Breast epithelium (tissue), 4 donors: Measurements from ENCODE around the gene PCDHGB2. TPM values are rescaled to one million over a fixed set of nuclear protein-coding genes. Genes with fewer than 3 reads are reported as not detected.

Experiments used
- DNase-seq, 2 donors: peaks; one replicate each; pipeline ENCODE4 v3.0.0-alpha.2; 2019; ENCODE audit warnings: low spot score in 2 of 2
- H3K27ac ChIP-seq, 2 donors: fragments of 200-600 bp; sonication (generic) in 1 of 2; one replicate each; pipeline ENCODE4 v1.5.1; 2016 to 2019; ENCODE audit warnings: mild to moderate bottlenecking in 1 of 2
- H3K27me3 ChIP-seq, 2 donors: fragments of 200-600 bp; sonication (generic) in 1 of 2; one replicate each; pipeline versions ENCODE4 v1.5.1 to v1.6.0; 2017 to 2019; ENCODE audit warnings: control low read depth in 1 of 2, mild to moderate bottlenecking in 1 of 2
- H3K36me3 ChIP-seq: fragments of 200-600 bp; one replicate; pipeline ENCODE4 v1.5.1; 2019
- H3K4me1 ChIP-seq, 2 donors: fragments of 200-600 bp; sonication (generic); one replicate each; pipeline ENCODE4 v1.5.1; 2016 to 2019; ENCODE audit warnings: control low read depth in 1 of 2
- H3K4me3 ChIP-seq, 3 donors: fragments of 200-600 bp; sonication (generic); 1 replicate in 2 of 3; 2 replicates in 1 of 3; pipeline ENCODE4 v1.5.1; 2016 to 2019; ENCODE audit warnings: mild to moderate bottlenecking in 3 of 3, moderate library complexity in 2 of 3
- H3K9me3 ChIP-seq, 2 donors: fragments of 200-600 bp; sonication (generic) in 1 of 2; one replicate each; pipeline ENCODE4 v1.5.1; 2016 to 2019; ENCODE audit warnings: control low read depth in 1 of 2
- CTCF ChIP-seq, 3 donors: fragments of 450-650 bp; IDR thresholded peaks; one replicate each; pipeline ENCODE4 v1.5.1; 2016 to 2017; ENCODE audit warnings: antibody characterized with exemption in 3 of 3, mild to moderate bottlenecking in 3 of 3, moderate library complexity in 3 of 3
- POLR2A ChIP-seq: fragments of 450-650 bp; IDR thresholded peaks from one replicate; pipeline ENCODE4 v1.6.1; 2016; ENCODE audit warnings: antibody characterized with exemption, mild to moderate bottlenecking, moderate library complexity
- POLR2AphosphoS5 ChIP-seq, 3 donors: sonication (generic); formaldehyde crosslinking; IDR thresholded peaks; one replicate each; pipeline ENCODE4 v1.6.1; 2017; ENCODE audit warnings: antibody characterized with exemption in 3 of 3
- intact Hi-C: fragments of 100-400 bp; cut with DNase I; formaldehyde crosslinking; loops from one replicate; pipeline ENCODE4 v1.15.1; 2023; ENCODE audit warnings: low total_unique reads
- total RNA-seq, 3 donors: library from RNA; depleted of rRNA; stranded (reverse); fragments of >200 nt; gene quantifications; one replicate each; pipeline ENCODE4 v1.1.0, GENCODE V29; 2016

The PCDHGB2 gene
- total RNA-seq, 3 donors from 2014 or later: 6.2 to 10.5 (median 7.8) TPM

- Histone ChIP-seq H3K4me3 (no peak overlapping the region), H3K9me3 (peaks cover 74 to 96% of the 10 kb centered on the region in 2 donors), H3K36me3 (no peaks in the 10 kb centered on the region), H3K27ac (no peak overlapping the region), H3K27me3 (no peaks in the 10 kb centered on the region), H3K4me1 (no peaks in the 10 kb centered on the region)
- no peak for TF ChIP-seq CTCF (IDR thresholded peaks at IDR 0.05)
- TF ChIP-seq POLR2A: no peak
- TF ChIP-seq POLR2AphosphoS5 (IDR thresholded peaks at IDR 0.05): no peak
- DNase-seq: no peak
- intact Hi-C loops: no loop called here
Observed at GRCh38 chr5:141356133-141356532, 3.7 kb upstream of the PCDHGB2 start.

GRCh38 chr5:141356950-141357349 lies 2.8 kb upstream of the PCDHGB2 start:
- H3K9me3 ChIP-seq: peaks cover 74 to 96% of the 10 kb centered on the region in 2 donors
- intact Hi-C loops: no loop called here
- no peak for TF ChIP-seq POLR2AphosphoS5 (IDR thresholded peaks at IDR 0.05)
- TF ChIP-seq CTCF (IDR thresholded peaks at IDR 0.05): no peak
- no peak for TF ChIP-seq POLR2A

GRCh38 chr5:141360685-141361084 lies 891 bp downstream of the PCDHGB2 start:
- Histone ChIP-seq H3K9me3 (peaks cover 82 to 98% of the 10 kb centered on the region in 2 donors), H3K27me3 (no peaks in the 10 kb centered on the region), H3K4me1 (no peaks in the 10 kb centered on the region), H3K4me3 (peak overlapping the region in 2 of 3 donors; percentile 24 to 37), H3K36me3 (no peaks in the 10 kb centered on the region), H3K27ac (no peak overlapping the region)
- TF ChIP-seq POLR2AphosphoS5 (IDR thresholded peaks at IDR 0.05) (no peak), CTCF (IDR thresholded peaks at IDR 0.05) (no peak), POLR2A (no peak)
- no peak for DNase-seq
- intact Hi-C loops: no loop called here

More at GRCh38 chr5:141356950-141357349, 2.8 kb upstream of the PCDHGB2 start:
- no peak overlapping the region for H3K27ac ChIP-seq
- DNase-seq: no peak
- H3K27me3 ChIP-seq: no peaks in the 10 kb centered on the region
- no peaks in the 10 kb centered on the region for H3K36me3 ChIP-seq
- H3K4me1 ChIP-seq: no peaks in the 10 kb centered on the region
- peak overlapping the region in 1 of 3 donors; percentile 19 for H3K4me3 ChIP-seq

- H3K9me3 ChIP-seq: peaks cover 83 to 98% of the 10 kb centered on the region in 2 donors
Observed at GRCh38 chr5:141362719-141363118, 2.9 kb downstream of the PCDHGB2 start.

More at GRCh38 chr5:141362719-141363118, 2.9 kb downstream of the PCDHGB2 start:
- no peak for DNase-seq
- no peaks in the 10 kb centered on the region for H3K4me1 ChIP-seq
- no peaks in the 10 kb centered on the region for H3K27me3 ChIP-seq
- H3K4me3 ChIP-seq: no peak overlapping the region
- H3K36me3 ChIP-seq: no peaks in the 10 kb centered on the region
- H3K27ac ChIP-seq: no peak overlapping the region
- no peak for TF ChIP-seq POLR2AphosphoS5 (IDR thresholded peaks at IDR 0.05)
- no peak for TF ChIP-seq POLR2A
- no peak for TF ChIP-seq CTCF (IDR thresholded peaks at IDR 0.05)
- intact Hi-C loops: no loop called here
